ENCODE measurements around the gene MSMB. TPM values are rescaled to one million over a fixed set of nuclear protein-coding genes. Genes with fewer than 3 reads are reported as not detected.
A peak's percentile ranks its signal among the peaks of the same experiment; 100 is the strongest.

The MSMB gene
- total and polyA plus RNA-seq, 2 of the 4 experiments (the other 2 are of a cell fraction) = not detected

DNA sequence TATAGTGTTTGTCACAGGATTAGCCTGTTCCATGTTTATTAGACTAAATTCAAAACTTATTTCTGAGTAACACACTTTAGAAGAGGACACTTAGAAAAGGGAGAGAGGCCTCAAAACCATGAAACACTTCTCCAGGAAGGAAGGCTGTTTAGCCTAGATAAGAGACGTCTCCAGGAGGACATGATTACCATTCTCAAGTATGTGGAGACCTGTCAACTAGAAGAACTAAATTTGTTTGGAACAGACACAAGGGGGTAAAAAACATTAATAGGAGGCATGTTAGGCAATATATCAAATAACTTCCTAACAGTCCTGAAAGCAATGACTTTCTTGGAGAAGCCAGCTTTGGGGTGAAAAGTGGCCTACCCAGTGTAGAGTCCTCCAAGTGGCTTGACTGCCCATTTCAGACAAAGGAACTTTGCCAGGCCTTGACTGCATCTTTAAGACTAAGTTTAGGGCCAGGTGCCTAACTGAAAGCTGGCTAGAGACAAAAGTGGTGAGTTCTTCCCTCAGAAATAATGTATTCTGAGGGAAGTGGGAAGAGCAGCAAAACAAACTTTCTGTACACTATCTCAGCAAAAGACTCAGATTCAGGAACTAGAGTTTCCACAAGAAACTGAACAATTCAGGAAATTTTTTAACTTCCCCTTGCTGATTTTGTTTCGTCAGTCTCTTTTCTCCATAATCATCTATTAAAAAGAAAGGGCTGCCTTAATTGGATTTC lies 27.5 kb downstream of the MSMB start:
- Histone ChIP-seq H3K4ac (ENCODE audit: low read depth, low read length) (no peak overlapping the region), H3K79me1 (ENCODE audit: low read depth in 1 of 2, low read length in 2 of 2) (peaks cover 20 to 63% of the 10 kb centered on the region in 2 experiments), H3K9me3 (ENCODE audit: control insufficient read depth, insufficient read depth, low read length) (no peaks in the 10 kb centered on the region), H3K9me1 (ENCODE audit: insufficient read depth, low read length) (peaks cover 20% of the 10 kb centered on the region), H2BK5ac (ENCODE audit: low read depth, low read length, poor library complexity, severe bottlenecking) (peak overlapping the region; percentile 42), H3K36me3 (ENCODE audit: control insufficient read depth, insufficient read depth, low read length) (peaks cover 16% of the 10 kb centered on the region), H3K56ac (ENCODE audit: extremely low read depth, insufficient read depth, low read length) (no peak overlapping the region), H3K4me2 (ENCODE audit: low read depth, low read length) (peak overlapping the region; percentile 63; the same call in 1 of the 2 replicates), H3K4me1 (ENCODE audit: control insufficient read depth, insufficient read depth, low read length) (peaks cover 23% of the 10 kb centered on the region), H3K27ac (ENCODE audit: insufficient read depth, low read length) (no peak overlapping the region), H2BK120ac (ENCODE audit: low read depth, low read length) (no peak overlapping the region), H3K23ac (ENCODE audit: low read depth, low read length) (no peak overlapping the region), H2BK20ac (ENCODE audit: low read depth, low read length) (no peak overlapping the region), H4K20me1 (ENCODE audit: insufficient read depth, low read length) (peaks cover 66% of the 10 kb centered on the region), H3K27me3 (ENCODE audit: control insufficient read depth, insufficient read depth, low read length) (no peaks in the 10 kb centered on the region), H3K18ac (ENCODE audit: low read depth, low read length) (peak overlapping the region; percentile 33; the same call in 1 of the 2 replicates), H4K5ac (ENCODE audit: low read depth, low read length) (no peak overlapping the region; the same call in 1 of the 2 replicates), H2AFZ (replicated peaks; ENCODE audit: low read length, poor library complexity) (no peak overlapping the region), H3K9ac (ENCODE audit: low read depth, low read length) (no peak overlapping the region), H2AK9ac (replicated peaks; ENCODE audit: low read depth, low read length, poor library complexity) (no peak overlapping the region), H4K91ac (ENCODE audit: insufficient read depth, low read depth, low read length) (no peak overlapping the region), H3K4me3 (ENCODE audit: insufficient read depth, low read depth, low read length) (no peak overlapping the region), H2AK5ac (ENCODE audit: low read depth, low read length) (no peak overlapping the region), H3K14ac (replicated peaks; ENCODE audit: low read depth, low read length) (peak overlapping the region; percentile 39; the same call in 1 of the 2 replicates), H4K8ac (ENCODE audit: low read depth in 2 of 2, low read length in 2 of 2) (no peak overlapping the region), H2BK15ac (ENCODE audit: low read depth, low read length) (no peak overlapping the region)
- BruUV-seq (replicated peaks) = no TSS peak
- dilution Hi-C loops (cut with HindIII; ENCODE audit: low sequenced_read_pairs, unreplicated experiment) = no loop called here
- intact Hi-C loops (cut with micrococcal nuclease) = no loop called here
- ATAC-seq (ENCODE audit: low read depth) (no peak), DNase-seq (peak; percentile 43)
- WGBS, 2 experiments (ENCODE audit: extremely low coverage in 2 of 2, insufficient read length in 1 of 2) = no CpG with 5 or more reads among the region's 2 CpGs
- ChIA-PET CTCF (interaction anchor here (0.8 kb wide), 1 partner anchor 14 kb away, joined by 3 read pairs; no protein-coding TSS in a partner anchor), POLR2A (ENCODE audit: unreplicated experiment) (no interaction called here)
- in situ Hi-C loops (cut with MboI; ENCODE audit: low sequenced_read_pairs) = loop anchor here (25.0 kb wide), 1 partner anchor 1031 kb away; the partner anchor contains the start of gene DEPP1
- TF ChIP-seq MAZ (IDR thresholded peaks at IDR 0.05; ENCODE audit: borderline replicate concordance, low read depth, low read length) = no peak
- TF ChIP-seq NFE2L2 (IDR thresholded peaks at IDR 0.05; ENCODE audit: low read depth, low read length) = no peak
- TF ChIP-seq MXI1 (IDR thresholded peaks at IDR 0.05; ENCODE audit: borderline replicate concordance, low read depth, low read length) = no peak
- TF ChIP-seq BHLHE40 (IDR thresholded peaks at IDR 0.05; ENCODE audit: low read depth, low read length) = no peak
